ENCODE measurements around the gene RTKN. TPM values are rescaled to one million over a fixed set of nuclear protein-coding genes. Genes with fewer than 3 reads are reported as not detected.

RTKN gene, protein sequence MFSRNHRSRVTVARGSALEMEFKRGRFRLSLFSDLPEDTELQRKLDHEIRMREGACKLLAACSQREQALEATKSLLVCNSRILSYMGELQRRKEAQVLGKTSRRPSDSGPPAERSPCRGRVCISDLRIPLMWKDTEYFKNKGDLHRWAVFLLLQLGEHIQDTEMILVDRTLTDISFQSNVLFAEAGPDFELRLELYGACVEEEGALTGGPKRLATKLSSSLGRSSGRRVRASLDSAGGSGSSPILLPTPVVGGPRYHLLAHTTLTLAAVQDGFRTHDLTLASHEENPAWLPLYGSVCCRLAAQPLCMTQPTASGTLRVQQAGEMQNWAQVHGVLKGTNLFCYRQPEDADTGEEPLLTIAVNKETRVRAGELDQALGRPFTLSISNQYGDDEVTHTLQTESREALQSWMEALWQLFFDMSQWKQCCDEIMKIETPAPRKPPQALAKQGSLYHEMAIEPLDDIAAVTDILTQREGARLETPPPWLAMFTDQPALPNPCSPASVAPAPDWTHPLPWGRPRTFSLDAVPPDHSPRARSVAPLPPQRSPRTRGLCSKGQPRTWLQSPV
- 15.1 and 15.7 TPM in 2 replicates for total RNA-seq

DNA sequence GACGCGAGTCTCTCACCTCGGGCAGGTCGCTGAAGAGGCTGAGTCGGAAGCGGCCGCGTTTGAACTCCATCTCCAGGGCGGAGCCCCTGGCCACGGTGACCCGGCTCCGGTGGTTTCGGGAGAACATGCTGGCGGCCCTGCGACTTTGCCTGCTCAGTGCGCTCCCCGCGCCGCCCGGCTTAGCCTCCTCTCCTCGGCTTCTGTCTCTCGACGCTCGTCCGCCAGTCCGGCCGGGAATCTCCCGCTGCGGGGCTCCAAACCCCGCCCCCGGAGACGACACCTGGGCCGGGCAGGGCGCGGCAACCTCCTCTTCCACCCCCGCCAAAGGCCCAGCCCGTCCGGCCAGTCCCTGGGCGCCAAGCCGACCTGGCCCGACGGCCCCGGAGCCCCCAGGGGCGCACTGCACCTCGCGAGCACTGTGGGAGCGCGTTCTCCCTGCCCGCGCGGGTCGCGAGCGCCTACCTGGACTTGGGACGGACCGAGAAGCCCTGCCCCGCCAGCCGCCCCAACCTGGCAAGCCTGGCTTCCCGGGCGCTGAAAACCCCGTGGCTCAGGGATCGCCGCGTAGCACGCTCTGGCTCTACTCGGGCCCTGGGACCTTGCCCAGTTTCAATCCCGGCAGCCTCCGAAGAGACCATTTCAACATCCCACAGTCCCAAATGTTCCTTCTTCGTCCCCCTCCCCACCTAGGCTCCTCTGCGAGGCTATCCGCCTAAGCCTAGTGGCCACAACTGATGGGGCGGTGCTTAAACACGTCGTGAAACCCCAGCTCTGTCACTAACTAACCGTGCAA, at the start of gene RTKN:
TSS of gene RTKN (minus strand) at position 248 of the 793 bp plus-strand sequence. CDS start at position 127, 121 bp downstream.

DNA sequence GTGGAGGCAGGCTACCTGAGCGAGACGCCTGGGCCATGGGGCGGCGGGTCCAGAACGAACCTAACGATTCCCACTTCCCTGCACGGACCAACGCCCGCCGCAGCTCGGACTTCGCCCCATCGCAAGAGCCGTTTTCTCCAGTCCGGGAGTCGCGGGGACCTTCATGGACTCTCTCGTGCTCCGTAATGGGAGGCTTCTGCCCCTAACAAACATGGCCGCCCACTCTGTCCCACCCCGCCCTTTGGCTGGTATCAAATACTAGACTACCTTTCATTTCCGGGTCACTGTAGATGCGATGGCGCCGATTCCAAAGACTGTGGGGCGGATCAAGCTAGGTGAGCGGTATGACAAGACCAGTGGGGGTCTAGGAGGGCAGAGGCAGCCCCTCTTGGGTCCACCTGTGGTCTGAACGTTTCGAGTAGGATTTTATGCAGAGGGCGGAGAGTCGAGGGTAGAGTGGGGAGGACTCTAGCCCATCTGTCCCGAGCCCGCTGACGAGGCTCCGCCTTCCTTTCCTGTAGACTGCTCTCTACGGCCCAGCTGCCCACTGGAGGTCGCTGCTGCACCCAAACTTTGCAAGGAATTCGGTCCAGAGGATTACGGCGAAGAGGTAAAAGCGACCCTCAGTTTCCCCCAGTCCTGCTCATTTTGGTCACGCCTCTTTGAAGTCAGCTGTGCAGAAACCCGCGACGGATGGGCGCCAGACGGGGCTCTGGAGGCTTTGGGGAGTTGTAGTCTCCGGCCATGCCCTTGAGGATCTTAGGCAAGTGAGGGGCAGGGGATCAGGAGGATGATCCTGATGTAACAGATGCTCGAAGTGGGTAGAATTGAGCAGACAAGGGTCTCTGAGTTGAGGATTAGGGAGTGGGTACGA, 41.3 kb upstream of the RTKN start, which contains the start of the genes CCDC142 and TTC31:
TSS of gene CCDC142 (minus strand) at position 198 of the 874 bp plus-strand sequence. CDS start at position 37, 161 bp downstream.
TSS of gene TTC31 (plus strand) at position 281 of the 874 bp plus-strand sequence. CDS start at position 296, 15 bp downstream.

DNA sequence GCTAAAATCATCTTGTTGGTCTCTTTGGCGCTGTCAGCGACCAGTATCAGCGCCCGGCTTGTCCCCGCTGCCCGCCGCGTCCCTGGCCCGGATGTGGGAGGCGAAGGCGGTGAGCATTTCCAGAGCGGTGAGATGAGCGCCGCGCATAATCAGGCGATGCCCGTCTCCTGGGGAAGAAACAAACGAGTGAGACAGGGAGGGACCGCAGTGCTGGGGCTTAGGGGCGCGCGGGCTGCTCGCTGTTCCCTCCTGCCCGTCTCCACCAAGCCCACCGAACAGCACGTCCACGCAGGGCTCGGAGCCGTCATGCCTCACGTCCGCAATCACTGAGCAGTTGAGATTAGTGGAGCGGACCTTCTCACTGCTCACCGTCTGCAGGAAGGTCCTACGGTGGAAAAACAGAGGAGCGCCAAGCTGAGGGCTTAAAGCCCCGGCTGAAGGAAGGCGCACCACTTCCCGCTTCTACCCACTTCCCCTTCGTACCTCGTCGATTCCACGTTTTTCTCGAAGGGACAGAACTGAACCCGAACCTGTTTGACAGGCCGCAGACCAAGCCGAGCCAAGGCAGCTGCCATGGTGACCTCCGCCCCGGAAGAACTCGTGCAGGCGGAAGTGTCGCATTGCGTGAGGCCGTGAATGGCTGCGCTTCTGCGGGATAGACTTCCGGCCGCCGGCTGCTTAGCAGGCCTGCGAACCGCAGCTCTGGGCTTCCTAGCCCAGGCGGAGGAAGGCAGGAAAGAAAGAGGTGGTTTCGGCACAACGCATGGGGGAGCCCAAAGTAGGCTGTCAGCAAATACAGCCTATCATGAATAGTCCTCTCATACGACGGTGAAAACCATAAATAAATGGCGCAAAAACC, 30.6 kb upstream of the RTKN start, which contains the start of gene MRPL53:
TSS of gene MRPL53 (minus strand) at position 595 of the 859 bp plus-strand sequence. CDS start at position 575, 20 bp downstream.

DNA sequence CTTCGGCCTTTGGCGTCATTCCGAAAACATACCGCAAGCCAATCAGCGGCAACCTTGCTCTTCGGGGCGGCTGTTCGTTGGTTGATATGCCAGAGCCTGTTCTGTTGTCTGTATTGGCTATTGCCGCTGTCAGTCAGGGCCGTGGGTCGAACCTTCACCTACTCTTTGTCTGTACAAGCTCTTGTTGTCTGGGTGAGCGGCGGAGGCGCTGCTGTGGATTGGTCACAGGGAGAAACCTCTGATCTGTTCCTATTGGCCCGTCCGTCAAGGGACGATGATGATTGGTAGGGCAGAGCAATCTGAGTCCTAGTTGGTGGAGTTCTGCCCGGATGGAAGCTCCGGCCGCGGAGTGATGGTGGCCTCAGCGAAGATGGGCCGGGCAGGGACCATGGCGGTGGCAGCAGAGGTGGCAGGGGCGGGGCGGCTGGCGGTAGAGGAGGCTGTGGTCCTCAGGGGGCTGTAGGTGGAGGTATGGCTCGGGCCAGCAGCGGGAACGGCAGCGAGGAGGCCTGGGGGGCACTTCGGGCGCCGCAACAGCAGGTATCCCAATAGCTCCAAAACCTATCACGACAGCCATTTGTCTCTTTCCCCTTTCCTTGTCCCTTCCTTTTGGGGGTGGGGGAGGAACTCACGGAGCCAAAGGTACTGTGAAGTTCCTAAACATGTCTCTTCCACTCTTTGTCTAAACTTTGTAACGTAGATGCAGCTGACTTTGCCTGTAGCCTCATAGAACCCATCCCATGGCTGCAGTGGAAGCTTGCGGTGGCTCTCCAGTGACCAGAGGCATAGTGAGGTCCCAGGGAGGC, 16.6 kb upstream of the RTKN start, which contains the start of gene WBP1:
TSS of gene WBP1 (plus strand) at position 307 of the 806 bp plus-strand sequence. CDS start at position 472, 165 bp downstream.

DNA sequence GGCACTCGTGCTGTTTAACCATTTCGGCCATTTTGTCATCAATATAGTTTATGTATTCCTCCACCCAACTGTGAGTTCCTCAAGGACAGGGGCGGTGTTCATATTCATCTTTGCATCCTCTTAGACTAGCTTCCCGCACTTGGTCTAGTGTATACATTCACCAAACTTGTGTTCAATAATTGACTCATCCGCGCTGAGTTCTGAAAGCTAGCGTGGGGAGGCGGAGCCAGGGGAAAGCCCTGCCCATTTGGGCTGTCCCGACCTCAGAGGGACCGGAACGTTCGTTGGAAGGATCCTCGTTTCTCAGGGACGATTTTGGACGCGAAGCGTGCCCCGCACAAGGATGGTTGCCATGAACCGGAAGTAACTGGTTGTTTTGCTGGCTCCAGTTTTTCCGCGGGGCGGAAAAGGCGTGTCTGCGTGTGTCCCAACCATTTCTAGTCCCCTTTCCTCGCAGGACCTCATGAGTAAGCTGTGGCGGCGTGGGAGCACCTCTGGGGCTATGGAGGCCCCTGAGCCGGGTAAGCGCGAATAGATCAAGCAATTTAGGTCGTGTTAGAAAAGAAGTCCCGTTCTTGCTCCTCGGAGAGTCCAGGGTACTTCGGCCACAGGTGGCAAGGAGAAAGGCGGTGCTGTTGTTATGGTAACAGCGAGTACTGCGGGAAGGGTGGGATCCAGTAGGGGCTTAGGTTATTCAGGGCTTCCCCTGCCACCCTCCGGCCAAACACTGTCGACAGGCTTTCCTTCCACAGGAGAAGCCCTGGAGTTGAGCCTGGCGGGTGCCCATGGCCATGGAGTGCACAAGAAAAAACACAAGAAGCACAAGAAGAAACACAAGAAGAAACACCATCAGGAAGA, 13.1 kb upstream of the RTKN start, which contains the start of gene INO80B:
TSS of gene INO80B (plus strand) at position 434 of the 858 bp plus-strand sequence. CDS start at position 464, 30 bp downstream.

DNA sequence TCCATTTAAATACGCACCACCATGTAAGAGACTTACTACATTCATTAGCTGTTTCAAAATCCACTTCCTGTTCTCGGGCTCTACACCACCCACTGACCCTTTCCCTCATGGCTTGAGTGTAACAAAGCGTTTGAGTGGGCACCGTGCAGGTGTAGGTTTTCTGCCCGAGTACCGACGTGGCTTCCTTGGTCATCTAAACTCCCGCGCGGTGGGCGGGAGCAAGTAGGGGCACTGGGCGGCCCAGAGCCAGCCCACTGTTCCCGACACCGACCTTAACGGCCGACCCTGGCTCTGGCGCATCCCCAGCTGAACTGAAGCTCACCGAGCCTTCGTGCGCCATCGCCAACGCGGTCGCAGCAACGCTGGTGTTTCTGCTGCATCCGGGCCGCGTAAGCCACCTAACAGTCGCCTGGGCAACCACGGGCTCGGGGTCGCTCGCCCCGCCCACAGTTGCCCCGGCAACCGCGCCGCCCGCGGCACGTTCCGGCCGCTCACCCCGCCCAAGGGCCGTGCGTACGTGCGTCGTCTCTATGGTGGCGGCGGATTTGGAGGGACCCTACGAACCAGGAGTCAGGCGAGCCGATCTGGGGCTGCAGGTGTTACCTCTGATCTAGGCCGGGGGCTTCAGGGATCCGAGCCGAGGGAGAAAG, 20.4 kb downstream of the RTKN start, which contains the start of the genes C2orf81 and WDR54:
TSS of gene C2orf81 (minus strand) at position 399 of the 650 bp plus-strand sequence. CDS start at position 340, 59 bp downstream.
TSS of gene WDR54 (plus strand) at position 510 of the 650 bp plus-strand sequence. CDS start 424 bp downstream, outside the sequence.

DNA sequence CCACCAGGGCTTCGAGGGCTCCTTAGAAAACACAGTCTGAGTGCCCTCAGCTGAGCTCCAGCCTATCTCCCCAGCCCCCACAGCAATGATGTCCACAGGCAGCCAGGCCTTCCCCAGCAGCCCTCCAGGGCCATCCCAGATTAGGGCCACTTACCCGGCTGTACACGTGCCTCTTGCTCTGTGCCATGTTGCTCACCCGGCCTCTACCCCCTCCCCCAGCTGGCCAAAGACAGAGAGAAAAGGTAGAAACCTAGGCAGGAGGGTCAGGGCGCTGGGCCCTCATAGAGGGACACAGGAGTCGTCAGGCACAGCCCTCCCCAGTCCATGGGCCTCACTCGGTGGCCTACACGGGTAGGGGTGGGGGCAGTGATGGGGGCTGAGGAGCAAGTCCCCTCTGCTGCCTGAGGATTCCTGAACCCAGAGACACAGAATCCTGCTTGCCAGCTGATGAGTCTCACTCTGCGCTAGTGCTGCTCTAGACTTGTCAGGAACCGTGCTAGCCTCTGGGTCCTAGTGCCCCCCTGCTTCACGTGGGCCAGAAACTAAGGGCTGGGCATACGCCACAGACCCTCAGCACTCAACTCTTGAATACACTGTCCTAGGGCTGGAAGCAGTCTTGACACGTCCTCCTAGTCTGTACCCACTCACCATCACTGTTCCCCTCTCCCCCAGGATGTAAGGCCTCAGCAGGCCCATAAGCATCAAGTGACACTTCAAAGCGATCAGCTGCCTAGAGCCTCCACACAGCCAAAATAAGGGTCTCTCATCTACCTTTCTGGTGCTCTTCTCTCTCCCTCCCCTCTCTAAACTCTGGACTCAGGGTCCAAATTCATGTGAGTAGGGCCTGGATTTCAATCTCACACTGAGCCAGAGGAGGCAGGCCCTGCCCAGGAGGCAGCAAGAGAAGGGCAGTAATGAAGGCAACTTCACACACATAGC, 61.6 kb downstream of the RTKN start, which contains the start of gene DCTN1:
TSS of gene DCTN1 (minus strand) at position 461 of the 939 bp plus-strand sequence. CDS start at position 187, 274 bp downstream.

Other genes with a start within 250 kb of the RTKN start
- 45.3 and 186 TPM in 2 replicates for gene MTHFD2, start 243.3 kb downstream of the RTKN start, total RNA-seq
- under 0.01 and 0.48 TPM in 2 replicates for gene SLC4A5, start 98.5 kb downstream of the RTKN start, total RNA-seq
- 78.5 and 104 TPM in 2 replicates for gene DCTN1, start 61.6 kb downstream of the RTKN start, total RNA-seq
- 0.72 and 2.1 TPM in 2 replicates for gene C2orf81, start 20.3 kb downstream of the RTKN start, total RNA-seq
- 64.2 and 88.8 TPM in 2 replicates for gene WDR54, start 20.2 kb downstream of the RTKN start, total RNA-seq
- 15.9 and 23.9 TPM in 2 replicates for gene INO80B, start 13.2 kb upstream of the RTKN start, total RNA-seq
- gene WBP1, start 16.5 kb upstream of the RTKN start, total RNA-seq: 87.9 and 88.0 TPM in 2 replicates
- gene MOGS, start 23.4 kb upstream of the RTKN start, total RNA-seq: 101 and 103 TPM in 2 replicates
- gene MRPL53, start 30.7 kb upstream of the RTKN start, total RNA-seq: 44.1 and 49.9 TPM in 2 replicates
- 8.4 and 9.8 TPM in 2 replicates for gene CCDC142, start 41.1 kb upstream of the RTKN start, total RNA-seq
- gene TTC31, start 41.1 kb upstream of the RTKN start, total RNA-seq: 13.1 and 31.8 TPM in 2 replicates
- 0.64 and 3.1 TPM in 2 replicates for gene LBX2, start 57.7 kb upstream of the RTKN start, total RNA-seq
- 8.5 and 15.8 TPM in 2 replicates for gene PCGF1, start 65.8 kb upstream of the RTKN start, total RNA-seq
- gene TLX2, start 72.5 kb upstream of the RTKN start, total RNA-seq: not detected in 2 replicates
- gene DQX1, start 84.3 kb upstream of the RTKN start, total RNA-seq: 0.39 TPM in 1 of 2 replicates, not detected in the other
- 73.7 and 74.2 TPM in 2 replicates for gene AUP1, start 87.8 kb upstream of the RTKN start, total RNA-seq
- 25.6 and 28.8 TPM in 2 replicates for gene HTRA2, start 88.0 kb upstream of the RTKN start, total RNA-seq
- gene LOXL3, start 112.0 kb upstream of the RTKN start, total RNA-seq: 18.6 and 25.8 TPM in 2 replicates
- 11.8 and 16.9 TPM in 2 replicates for gene DOK1, start 112.8 kb upstream of the RTKN start, total RNA-seq
- gene M1AP, start 206.4 kb upstream of the RTKN start, total RNA-seq: not detected in 2 replicates
- gene SEMA4F, start 212.3 kb upstream of the RTKN start, total RNA-seq: 1.4 and 4.5 TPM in 2 replicates

Data from epithelial cell of alveolus of lung (primary cell).